ENCODE data around the gene B4GALT5. TPM values are rescaled to one million over a fixed set of nuclear protein-coding genes. Genes with fewer than 3 reads are reported as not detected.
A peak's percentile ranks its signal among the peaks of the same experiment; 100 is the strongest.

Gene B4GALT5
- total and polyA plus RNA-seq, 3 donors from 2014 or later, result 56.9 to 69.7 (median 63.4) TPM

DNA sequence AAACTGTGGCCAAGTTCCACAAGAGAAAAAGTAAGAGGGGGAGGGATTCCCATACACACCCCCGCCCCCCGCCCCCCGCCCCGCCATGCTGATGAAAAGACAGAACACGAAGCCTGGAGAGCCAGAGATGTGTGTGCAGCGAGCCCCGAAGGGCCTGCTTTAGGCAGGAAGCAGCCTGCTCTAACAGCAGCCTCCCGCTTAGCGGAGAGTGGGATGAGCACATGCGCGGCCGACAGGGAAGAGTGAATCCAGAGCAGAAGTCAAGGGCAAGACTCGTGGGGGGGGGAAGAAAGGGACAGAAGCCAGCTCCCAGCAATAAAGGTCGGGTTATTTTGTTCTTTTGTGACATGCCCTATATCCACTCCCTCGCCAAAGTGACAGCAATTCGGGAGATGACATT lies 78.5 kb downstream of the B4GALT5 start:
- TF ChIP-seq, protein P1, sequence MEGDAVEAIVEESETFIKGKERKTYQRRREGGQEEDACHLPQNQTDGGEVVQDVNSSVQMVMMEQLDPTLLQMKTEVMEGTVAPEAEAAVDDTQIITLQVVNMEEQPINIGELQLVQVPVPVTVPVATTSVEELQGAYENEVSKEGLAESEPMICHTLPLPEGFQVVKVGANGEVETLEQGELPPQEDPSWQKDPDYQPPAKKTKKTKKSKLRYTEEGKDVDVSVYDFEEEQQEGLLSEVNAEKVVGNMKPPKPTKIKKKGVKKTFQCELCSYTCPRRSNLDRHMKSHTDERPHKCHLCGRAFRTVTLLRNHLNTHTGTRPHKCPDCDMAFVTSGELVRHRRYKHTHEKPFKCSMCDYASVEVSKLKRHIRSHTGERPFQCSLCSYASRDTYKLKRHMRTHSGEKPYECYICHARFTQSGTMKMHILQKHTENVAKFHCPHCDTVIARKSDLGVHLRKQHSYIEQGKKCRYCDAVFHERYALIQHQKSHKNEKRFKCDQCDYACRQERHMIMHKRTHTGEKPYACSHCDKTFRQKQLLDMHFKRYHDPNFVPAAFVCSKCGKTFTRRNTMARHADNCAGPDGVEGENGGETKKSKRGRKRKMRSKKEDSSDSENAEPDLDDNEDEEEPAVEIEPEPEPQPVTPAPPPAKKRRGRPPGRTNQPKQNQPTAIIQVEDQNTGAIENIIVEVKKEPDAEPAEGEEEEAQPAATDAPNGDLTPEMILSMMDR (IDR thresholded peaks at IDR 0.05), result no peak
- TF ChIP-seq POLR2A (IDR thresholded peaks at IDR 0.05), result no peak
- peak overlapping the region; percentile 65 to 73 for H3K27ac ChIP-seq
- H3K36me3 ChIP-seq (ENCODE audit: low read depth, missing control alignments), result no peaks in the 10 kb centered on the region
- intact Hi-C loops (cut with DNase I; ENCODE audit: low total_unique reads), result no loop called here
- H3K4me1 ChIP-seq, result peaks cover 50% of the 10 kb centered on the region
- no peak overlapping the region for H3K4me3 ChIP-seq
- no peaks in the 10 kb centered on the region for H3K9me3 ChIP-seq
- peak; percentile 90 for DNase-seq
- no peaks in the 10 kb centered on the region for H3K27me3 ChIP-seq
- WGBS, 2 donors, result 30 to 36% methylated on average over 16 of the region's 16 CpGs

DNA sequence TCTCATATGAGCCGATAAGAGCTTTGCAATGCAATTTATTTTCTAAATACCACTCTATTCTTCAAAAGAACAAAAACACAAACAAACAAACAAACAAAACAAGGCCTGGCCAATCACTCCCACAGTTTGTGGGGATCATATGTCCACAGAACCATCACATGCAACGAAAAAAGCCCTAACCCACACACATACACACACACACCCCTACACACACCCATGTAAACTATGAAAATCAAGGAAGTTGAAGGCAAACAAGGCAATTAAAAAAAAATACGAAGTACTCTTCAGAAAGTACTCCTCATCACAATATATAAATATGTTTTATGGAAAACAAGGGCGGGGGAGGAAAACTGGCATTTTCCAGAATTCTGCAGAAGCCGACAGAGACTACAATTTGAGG lies 79.6 kb downstream of the B4GALT5 start:
- 91% methylated on average over 5 of the region's 5 CpGs for WGBS, 2 donors
- Histone ChIP-seq H3K27ac (peak overlapping the region in 1 of 2 donors; percentile 73), H3K4me3 (no peak overlapping the region), H3K9me3 (no peaks in the 10 kb centered on the region), H3K27me3 (no peaks in the 10 kb centered on the region), H3K36me3 (ENCODE audit: low read depth, missing control alignments) (no peaks in the 10 kb centered on the region), H3K4me1 (peaks cover 50% of the 10 kb centered on the region)
- TF ChIP-seq, protein P1 (IDR thresholded peaks at IDR 0.05), result no peak
- no peak for TF ChIP-seq POLR2A (IDR thresholded peaks at IDR 0.05)
- intact Hi-C loops (cut with DNase I; ENCODE audit: low total_unique reads), result no loop called here
- DNase-seq, result no peak

DNA sequence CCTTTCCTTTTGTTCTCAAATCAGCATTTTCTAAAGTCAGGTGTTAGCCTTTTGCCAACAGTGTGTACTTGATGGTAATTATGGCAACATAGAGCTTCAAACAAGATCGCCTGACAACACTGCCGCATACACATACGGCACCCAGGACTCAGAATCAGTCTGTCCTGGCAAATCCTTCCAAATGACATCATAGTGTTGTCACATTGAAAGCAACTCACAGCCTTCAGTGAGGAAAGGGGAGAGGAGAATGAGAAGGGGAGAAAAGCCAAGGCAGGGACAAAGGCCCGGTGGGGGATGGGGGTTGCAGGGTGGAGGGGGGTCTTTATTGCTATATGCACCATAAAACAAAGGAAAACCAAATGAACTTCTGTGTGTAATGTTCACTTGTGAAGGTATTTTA lies 80.0 kb downstream of the B4GALT5 start:
- intact Hi-C loops (cut with DNase I; ENCODE audit: low total_unique reads), result no loop called here
- no peaks in the 10 kb centered on the region for H3K36me3 ChIP-seq (ENCODE audit: low read depth, missing control alignments)
- H3K4me3 ChIP-seq, result no peak overlapping the region
- no peaks in the 10 kb centered on the region for H3K9me3 ChIP-seq
- no peak overlapping the region for H3K27ac ChIP-seq
- peaks cover 50% of the 10 kb centered on the region for H3K4me1 ChIP-seq
- TF ChIP-seq, protein P1 (IDR thresholded peaks at IDR 0.05), result no peak
- no peak for TF ChIP-seq POLR2A (IDR thresholded peaks at IDR 0.05)
- 72 to 96% methylated on average over 4 of the region's 4 CpGs for WGBS, 2 donors
- no peaks in the 10 kb centered on the region for H3K27me3 ChIP-seq
- DNase-seq, result no peak

DNA sequence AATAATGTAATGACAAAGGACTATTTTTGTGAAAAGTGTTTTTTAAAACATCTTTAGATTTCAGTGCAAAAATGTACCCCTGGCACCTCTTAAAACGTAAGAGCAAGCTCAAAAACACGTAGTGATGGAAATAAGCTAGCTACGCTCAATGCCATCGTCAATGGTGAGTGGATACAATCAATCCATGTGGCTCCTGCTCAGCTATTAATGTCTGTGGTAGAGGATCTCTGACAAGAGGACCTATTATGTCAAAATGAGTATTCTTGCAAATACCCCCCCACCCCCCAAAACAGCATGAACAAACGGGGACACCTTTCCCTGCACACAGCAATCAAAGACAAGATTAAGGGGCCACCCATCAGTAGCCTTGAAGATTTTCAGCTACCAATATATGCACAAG lies 80.7 kb downstream of the B4GALT5 start:
- intact Hi-C loops (cut with DNase I; ENCODE audit: low total_unique reads), result no loop called here
- no peaks in the 10 kb centered on the region for H3K27me3 ChIP-seq
- DNase-seq, result no peak
- TF ChIP-seq, protein P1 (IDR thresholded peaks at IDR 0.05), result no peak
- TF ChIP-seq POLR2A (IDR thresholded peaks at IDR 0.05), result no peak
- H3K4me3 ChIP-seq, result no peak overlapping the region
- H3K9me3 ChIP-seq, result no peaks in the 10 kb centered on the region
- H3K27ac ChIP-seq, result no peak overlapping the region
- no peaks in the 10 kb centered on the region for H3K36me3 ChIP-seq (ENCODE audit: low read depth, missing control alignments)
- 79 to 85% methylated on average over 5 of the region's 5 CpGs for WGBS, 2 donors
- H3K4me1 ChIP-seq, result peaks cover 50% of the 10 kb centered on the region

DNA sequence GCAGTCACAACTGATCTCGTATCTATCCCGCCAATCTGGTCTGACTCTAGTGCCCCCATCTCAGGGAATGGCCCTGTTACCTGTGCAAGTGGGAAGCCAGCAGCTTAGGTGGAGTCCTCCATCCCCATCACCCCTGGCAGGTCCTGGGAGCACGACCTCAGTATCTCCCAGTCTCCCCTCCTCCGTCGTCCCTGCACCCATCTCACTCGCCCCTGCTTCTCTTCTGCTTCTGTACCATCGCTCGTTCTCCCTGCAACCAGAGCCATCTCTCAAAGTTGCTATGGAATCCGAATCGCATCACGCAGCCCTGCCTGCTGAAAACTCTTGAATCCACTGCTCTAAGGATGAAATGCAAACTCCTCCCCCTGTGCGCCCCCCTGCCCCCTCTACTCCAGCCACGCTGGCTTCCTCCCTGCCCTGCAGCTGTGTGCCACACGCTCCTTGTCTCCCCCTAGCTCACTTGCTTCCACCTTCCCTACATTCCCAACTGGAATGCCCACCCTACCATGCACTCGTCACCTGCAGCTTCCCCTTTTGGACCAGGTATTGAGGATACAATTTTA lies 81.7 kb downstream of the B4GALT5 start:
- DNase-seq, result no peak
- Histone ChIP-seq H3K4me3 (no peak overlapping the region), H3K4me1 (peaks cover 44% of the 10 kb centered on the region), H3K27me3 (no peaks in the 10 kb centered on the region), H3K36me3 (ENCODE audit: low read depth, missing control alignments) (no peaks in the 10 kb centered on the region), H3K27ac (peak overlapping the region in 1 of 2 donors; percentile 72), H3K9me3 (no peaks in the 10 kb centered on the region)
- WGBS, 2 donors, result 92% methylated on average over 15 of the region's 15 CpGs
- TF ChIP-seq, protein P1 (IDR thresholded peaks at IDR 0.05), result no peak
- no peak for TF ChIP-seq POLR2A (IDR thresholded peaks at IDR 0.05)
- intact Hi-C loops (cut with DNase I; ENCODE audit: low total_unique reads), result no loop called here
